ENCODE results near the gene PCDH17.

- TF ChIP-seq SUZ12 (IDR thresholded peaks at IDR 0.05; ENCODE audit: extremely low read depth, insufficient read depth, insufficient read length) = no peak
- no peak for TF ChIP-seq YY1 (IDR thresholded peaks at IDR 0.05; ENCODE audit: insufficient read depth, insufficient read length)
- no peak for TF ChIP-seq ZNF274 (IDR thresholded peaks at IDR 0.05; ENCODE audit: low read depth, low read length)
These were observed 44.0 kb downstream of the PCDH17 start for GRCh38 chr13:57675526-57675925.
